ENCODE measurements around the gene IMPDH1. TPM values are rescaled to one million over a fixed set of nuclear protein-coding genes. Genes with fewer than 3 reads are reported as not detected.

IMPDH1 gene
- polyA plus RNA-seq, 12 donors, result 16.8 to 32.6 (median 21.2) TPM; not detected in 1

DNA sequence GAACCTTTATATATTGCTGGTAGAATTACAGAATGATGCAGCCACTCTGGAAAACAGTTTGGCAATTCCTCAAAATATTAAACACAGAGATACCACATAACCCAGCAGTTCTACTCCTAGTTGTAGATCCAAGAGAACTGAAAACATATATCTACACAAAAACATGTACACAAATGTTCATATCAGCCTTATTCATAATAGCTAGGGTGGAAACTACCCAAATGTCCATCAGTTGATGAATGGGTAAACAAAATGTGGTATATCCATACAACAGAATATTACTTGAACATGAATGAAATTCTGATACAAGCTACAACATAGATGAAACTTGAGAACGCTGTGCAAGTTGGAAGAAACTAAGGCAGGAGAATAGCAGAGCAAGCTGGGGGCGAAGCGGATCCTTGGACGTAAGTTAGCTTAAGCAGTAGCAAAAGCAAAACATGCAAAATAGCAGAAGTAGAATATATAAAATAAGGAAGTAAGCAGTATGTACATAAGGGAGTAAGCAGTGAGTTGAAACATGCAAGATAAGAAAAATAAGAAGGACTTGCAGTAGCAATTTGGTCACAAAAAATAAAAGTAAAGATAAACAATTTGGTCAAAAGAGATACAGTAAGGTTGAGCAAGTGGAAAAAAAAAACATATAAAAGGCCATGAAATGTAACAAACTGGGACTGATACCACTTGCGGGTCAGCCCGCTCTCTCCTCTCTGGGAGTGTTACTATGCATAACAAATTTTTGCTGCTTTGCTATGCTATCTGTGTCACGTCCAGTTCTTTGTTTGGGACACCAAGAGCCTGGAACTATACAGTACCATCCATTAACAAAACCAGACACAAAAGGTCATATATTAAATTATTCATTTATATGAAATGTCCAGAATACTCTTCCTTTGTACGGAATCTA lies 27.9 kb upstream of the IMPDH1 start:
- DNase-seq, result no peak

DNA sequence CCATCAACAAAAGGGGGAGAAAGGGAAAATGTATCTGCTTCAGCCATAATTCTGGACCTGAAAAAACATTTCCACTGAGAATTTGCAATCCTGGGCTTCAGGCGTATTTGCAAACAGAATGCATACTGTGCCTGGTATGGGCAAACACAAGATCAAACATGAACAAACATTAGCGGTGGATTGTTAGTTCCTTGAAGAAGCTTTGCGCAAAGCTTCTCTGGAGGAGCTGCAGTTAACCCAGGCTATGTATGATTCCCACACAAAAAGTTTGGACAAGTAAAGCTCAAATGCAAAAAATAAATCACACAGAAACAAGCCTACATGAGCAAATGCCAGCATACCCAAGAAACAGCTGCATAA lies 25.5 kb upstream of the IMPDH1 start:
- no peak for DNase-seq

DNA sequence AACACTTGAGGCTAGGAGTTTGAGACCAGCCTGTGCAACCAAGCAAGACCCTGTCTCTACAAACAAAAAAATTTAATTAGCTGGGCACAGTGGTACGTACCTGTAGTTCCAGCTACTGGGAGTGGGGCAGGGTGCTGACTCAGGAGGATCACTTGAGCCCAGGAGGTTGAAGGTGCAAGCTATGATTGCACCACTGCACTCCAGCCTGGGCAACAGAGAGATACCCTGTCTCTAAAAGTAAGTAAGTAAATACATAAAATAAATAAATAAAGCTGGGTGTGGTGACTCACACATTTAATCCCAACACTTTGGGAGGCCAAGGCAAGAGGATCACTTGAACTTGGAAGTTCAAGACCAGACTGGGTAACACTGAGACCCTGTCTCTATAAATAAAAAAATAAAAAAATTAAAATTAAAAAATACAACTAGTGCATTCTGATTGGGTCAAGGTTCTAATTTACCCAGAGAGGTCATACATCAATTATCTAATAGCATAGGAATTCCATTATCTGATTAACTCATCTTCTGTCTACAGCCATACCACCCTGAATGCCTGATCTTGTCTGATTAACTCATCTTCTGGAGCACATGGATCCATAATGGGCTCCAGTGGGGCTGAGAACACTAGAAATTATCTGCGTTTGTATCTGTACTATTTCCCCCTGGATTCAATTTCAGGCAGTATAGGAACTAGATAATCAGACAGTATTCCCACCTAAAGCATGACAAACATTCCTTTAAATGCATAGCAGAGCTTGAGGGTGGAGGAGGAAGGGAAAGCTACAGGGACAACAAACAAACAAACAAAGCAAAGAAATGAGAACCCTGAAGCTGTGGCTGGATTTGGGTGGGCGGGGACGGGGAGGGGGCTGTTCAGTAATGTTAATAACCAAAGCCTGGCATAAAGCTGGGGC lies 24.9 kb upstream of the IMPDH1 start:
- DNase-seq, result no peak

DNA sequence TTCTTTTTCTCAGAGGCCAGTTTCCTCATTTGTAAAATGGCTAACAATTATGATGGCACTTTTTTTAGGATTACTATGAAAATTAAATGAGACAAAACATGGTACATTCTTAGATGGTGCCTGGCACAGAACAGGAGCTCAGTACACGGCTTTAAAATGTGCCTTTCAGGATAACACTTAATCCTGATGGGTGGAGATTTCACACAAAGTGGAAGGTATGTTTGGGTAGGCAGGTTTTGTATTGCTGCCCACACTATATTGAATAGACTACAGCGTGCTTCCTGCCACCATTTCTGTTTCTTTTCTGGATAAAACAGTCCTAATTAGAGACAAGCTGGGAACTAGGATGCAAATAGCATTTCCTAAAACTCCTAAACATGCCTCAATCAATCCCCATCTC lies 22.0 kb upstream of the IMPDH1 start:
- DNase-seq, result no peak

DNA sequence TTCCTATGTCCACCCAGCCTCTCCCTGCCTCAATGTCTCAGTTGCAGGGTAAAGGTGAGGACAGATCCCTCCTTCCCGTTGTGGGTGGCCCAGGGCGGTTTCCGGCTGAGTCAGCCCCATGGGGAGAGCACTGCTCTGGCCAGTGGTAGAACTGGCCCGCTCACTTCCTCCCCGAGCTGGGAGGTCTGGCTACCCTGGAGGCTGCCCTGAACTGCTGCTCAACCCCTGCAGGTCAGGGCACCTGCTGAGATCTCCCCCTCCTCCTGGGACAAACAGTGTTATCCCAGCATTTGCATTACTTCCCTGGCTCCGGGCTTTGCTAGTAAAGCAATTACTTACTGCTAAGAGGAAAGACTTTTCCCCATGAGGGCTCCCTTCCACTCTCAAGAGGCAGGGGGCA lies 21.4 kb upstream of the IMPDH1 start:
- DNase-seq, result no peak

DNA sequence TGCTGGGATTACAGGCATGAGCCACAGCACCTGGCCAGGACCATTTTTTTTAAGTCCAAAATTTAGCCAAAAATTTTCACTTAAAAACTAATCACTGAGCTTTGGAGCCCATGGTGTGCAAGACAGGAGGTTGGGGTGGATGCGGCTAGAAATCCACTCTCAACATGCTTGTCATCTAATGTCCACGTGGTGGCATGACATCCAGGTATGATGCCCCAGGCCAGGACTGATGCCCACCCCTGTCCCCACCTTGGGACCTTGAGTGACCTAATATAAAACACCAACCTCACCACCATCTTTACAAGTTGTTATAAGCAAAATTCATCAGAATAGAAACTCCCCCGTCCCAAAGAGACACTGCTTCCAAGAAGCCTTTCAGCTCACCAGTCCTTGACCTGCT lies 20.4 kb upstream of the IMPDH1 start:
- no peak for DNase-seq

GRCh38 chr7:128427289-128427891 lies 17.6 kb upstream of the IMPDH1 start:
- DNase-seq, result peak; percentile 61

DNA sequence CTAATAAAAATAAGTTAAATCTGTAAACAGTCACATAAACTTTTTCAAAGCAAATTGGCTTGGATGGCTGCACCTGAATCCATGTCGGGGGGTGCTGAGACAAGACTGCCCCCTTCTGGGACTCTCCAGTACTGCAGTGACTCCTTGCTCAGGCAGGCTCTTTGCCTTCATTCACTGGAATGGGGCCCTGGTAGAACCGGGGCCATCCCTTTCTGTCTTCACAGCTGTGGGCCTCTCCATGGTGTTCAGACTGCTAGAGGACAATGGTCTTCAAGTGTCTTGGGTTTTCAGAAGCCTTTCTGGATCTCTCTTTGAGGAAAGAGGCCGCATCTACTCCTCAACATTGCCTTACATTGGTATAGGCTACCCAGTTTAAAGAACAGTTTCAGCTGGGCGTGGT lies 16.1 kb upstream of the IMPDH1 start:
- DNase-seq, result no peak

- DNase-seq, result no peak
These were observed 15.0 kb upstream of the IMPDH1 start for GRCh38 chr7:128424686-128425275.

DNA sequence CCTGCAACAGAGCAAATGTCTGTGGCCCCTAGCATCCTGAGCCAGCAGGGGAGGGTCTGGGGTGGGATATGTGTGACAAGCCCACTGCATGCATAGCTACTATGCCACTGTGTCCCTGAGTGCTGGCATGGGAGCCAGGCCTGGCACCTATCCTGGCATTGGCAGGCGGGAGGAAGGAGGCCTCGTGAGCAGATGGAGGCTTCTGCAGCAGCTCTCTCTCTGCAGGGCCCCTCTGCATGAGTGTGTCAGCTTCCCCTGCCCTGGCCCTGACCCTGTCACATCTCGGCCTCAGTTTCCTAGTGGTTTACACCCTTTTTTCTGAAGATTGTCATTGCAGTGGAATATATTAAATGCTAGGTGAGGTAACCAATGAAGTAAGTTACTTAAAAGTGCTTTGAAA lies 13.1 kb upstream of the IMPDH1 start:
- DNase-seq, result no peak

GRCh38 chr7:128422037-128422436 lies 12.3 kb upstream of the IMPDH1 start:
- DNase-seq, result no peak

DNA sequence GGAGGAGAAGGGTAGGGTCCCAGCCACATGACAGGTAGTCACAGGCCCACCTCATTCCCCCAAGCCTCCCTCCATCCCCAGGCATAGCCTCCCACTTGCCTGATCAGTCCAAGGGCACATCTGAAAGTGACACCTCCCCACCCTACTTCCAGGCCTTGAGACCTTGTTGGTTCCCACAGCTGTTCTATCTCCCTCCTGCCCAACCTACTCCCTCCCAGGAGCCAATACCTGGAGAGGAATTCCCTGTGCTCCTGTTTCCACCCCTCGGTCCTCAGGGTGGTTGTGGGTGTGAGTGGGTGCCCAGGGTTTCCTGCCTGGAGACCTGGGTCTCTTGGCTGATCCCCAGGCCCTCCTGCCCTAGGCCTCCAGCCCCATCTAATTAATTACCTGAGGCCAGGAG lies 11.6 kb upstream of the IMPDH1 start:
- no peak for DNase-seq

DNA sequence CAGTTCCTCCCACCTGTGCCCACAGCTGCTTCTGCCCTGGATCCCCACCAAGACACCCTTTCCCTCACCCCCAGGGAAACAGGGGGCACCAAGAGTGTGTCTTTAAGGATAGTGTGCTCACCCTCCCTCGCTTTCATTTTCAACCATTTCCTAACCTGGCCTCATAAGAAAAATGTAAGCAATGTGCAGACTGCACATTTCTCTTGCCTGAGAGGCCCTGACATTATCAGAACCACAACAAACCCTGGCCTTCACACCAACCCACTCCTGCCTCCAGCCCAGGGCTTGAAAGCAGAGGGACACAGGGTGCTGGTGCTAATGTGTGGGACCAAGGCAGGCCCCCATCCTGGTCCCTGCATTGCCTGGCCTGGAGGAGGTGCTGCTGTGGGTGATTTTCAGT lies 11.0 kb upstream of the IMPDH1 start:
- no peak for DNase-seq

GRCh38 chr7:128419257-128419656 lies 9.5 kb upstream of the IMPDH1 start:
- DNase-seq, result no peak

GRCh38 chr7:128417071-128417470 lies 7.3 kb upstream of the IMPDH1 start:
- DNase-seq, result no peak

DNA sequence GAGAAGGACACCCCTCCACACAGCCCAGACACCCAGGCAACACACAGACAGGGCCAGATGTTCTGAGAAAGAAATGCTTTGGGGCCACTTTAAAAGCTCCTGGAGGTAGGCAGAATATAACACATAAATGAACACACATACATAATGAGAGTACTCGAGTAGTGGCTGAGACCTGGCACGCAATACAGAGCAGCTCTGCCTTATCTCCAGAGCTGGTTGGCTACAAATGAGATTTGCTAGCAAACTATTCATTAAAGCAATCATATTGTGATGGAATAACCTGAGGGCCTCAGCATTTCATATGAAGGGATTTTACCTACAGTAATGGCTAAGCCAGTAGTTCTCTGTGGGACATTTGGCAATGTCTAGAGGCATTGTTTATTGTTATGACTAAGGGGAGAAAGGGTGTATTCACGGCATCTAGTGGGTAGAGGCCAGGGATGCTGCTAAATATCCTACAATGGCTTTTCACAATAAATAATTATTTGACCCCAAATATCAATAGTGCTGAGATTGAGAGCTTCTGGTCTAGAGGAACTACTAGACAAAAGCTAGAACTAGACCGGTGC lies 5.5 kb upstream of the IMPDH1 start:
- no peak for DNase-seq

GRCh38 chr7:128410451-128410753 lies 620 bp upstream of the IMPDH1 start:
- no peak for DNase-seq

DNA sequence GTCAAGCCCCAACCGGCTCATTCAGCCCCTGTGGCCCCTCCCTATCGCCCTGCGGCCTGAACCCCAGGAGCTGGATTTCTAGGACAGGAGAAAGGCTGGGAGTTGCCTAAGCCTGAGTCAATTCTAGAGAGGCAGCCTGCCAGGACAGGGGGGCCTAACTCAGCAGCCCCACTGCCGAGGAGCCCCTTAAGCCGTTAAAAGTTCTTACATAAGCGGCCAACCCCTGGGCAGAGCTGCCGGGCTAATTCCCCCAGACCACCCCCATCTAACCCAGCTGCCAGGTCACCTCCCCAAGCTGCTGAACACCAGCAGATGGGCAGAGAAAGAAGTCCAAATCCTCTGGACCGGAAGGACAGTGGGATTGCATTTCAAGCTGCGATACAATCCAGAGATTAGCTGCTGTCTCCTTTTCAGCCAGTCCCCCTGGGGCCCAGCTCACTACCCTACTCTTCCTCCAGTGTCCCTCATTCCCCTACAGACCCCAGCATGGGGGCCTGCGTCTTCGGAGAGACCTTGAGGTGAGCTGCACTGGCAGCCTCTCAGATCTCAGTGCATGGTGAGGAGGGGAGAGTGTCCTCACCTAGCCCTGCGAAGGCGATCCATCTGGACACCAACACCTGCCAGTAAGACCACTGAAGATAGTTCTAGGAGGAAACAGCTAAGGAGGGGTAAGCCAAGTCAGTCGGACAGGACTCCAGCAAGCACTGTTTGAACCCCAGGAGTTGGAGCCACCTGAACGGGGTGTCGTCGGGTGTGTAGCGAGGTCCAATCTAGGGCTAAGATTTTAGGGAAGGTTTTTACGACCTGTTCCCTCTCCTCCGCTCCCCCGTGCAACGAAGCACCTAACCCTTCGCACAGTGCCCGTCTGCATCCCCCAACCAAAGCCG lies 830 bp downstream of the IMPDH1 start:
- no peak for DNase-seq

DNA sequence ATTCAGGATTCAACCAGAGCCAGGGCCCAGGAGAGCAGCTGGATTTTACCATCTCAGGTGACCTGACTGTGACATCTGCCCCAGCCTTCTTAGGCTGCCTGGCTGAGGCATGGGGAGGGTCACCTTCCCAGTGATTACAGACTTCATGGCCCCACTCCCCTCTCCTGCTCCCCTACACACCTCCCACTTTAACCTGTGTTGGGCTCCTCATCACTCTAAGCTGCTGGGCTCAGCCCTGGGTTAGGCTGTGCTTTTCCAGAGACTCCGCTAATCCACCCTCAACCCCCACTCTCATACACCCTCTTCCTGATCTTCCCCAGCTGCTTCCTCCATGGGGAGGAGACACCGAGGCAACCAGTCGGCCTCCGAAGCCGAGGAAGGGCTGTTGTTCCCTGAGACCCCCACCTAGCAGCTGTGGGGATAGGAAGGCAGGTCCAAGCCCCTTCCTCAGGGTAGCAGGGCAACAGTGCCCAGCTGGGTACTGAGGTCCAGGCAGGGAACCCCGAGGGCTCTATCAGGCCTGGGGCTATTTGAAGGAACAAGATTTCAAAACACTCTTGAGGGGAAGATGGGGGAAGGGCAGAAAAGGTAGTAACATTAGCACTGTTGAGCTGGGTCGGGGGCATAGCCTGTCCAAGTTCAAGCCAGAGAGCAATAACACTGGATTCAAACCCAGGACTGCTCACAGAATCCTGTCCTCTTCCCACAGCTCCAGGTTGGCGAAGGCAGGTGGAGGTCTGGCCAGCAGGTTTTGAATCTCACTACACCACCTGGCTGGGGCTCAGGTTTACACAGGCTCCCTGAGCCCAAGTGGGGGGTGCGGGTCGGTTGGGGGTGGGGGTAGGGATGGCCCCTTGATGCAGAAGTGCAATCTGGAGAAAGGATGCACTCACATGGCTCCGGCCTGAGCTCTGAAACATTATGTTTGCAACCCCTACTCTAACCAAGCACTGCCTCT lies 1.8 kb downstream of the IMPDH1 start:
- DNase-seq, result no peak

- no peak for DNase-seq
These were observed 2.6 kb downstream of the IMPDH1 start for GRCh38 chr7:128407233-128407589.

Measured in muscle of arm (tissue), 12 donors.